HepG2 (cell line): Measurements from ENCODE around the gene CUL4A. TPM values are rescaled to one million over a fixed set of nuclear protein-coding genes. Genes with fewer than 3 reads are reported as not detected.

Source experiments
- ARHGAP35 ChIP-seq: sonication (generic); formaldehyde crosslinking; IDR thresholded peaks from 2 replicates; pipeline ENCODE4 v1.9.0; 2022; ENCODE audit warnings: mild to moderate bottlenecking, inconsistent platforms, moderate library complexity, missing genetic modification reagents, borderline replicate concordance
- ATF4 ChIP-seq, 2 experiments: fragments of 450-650 bp in 1 of 2; sonication (generic) in 1 of 2; formaldehyde crosslinking; IDR thresholded peaks; 2 replicates each; pipeline versions ENCODE4 v1.5.0 to v1.8.0; 2020 to 2022; ENCODE audit warnings: mild to moderate bottlenecking in 1 of 2, missing genetic modification reagents in 1 of 2
- CREB3 ChIP-seq: sonication (generic); formaldehyde crosslinking; IDR thresholded peaks from 2 replicates; pipeline ENCODE4 v1.5.0; 2020; ENCODE audit warnings: missing genetic modification reagents
- HNF4G ChIP-seq, 2 experiments: sonication (generic) in 1 of 2; formaldehyde crosslinking in 1 of 2; IDR thresholded peaks; 2 replicates each; pipeline versions ENCODE4 v1.4.0 to v1.6.1; 2011 to 2020; ENCODE audit warnings: borderline replicate concordance in 2 of 2, low read depth in 2 of 2, mild to moderate bottlenecking in 2 of 2, low read length in 1 of 2, missing genetic modification reagents in 1 of 2, moderate library complexity in 1 of 2
- KAT8 ChIP-seq: IDR thresholded peaks from 2 replicates; pipeline ENCODE4 v1.6.1; 2016; ENCODE audit warnings: missing genetic modification reagents, missing compliant biosample characterization
- MYNN ChIP-seq: sonication (generic); formaldehyde crosslinking; IDR thresholded peaks from 2 replicates; pipeline ENCODE4 v1.4.0; 2020; ENCODE audit warnings: mild to moderate bottlenecking, low read depth, missing genetic modification reagents
- PAXIP1 ChIP-seq: sonication (generic); formaldehyde crosslinking; conservative IDR thresholded peaks from 2 replicates; pipeline ENCODE4 v1.4.0; 2020; ENCODE audit warnings: mild to moderate bottlenecking, missing genetic modification reagents, moderate library complexity
- RERE ChIP-seq: IDR thresholded peaks from 2 replicates; pipeline ENCODE4 v1.6.1; 2016; ENCODE audit warnings: low read depth, missing genetic modification reagents, missing compliant biosample characterization
- ZNF280B ChIP-seq: sonication (generic); formaldehyde crosslinking; IDR thresholded peaks from 2 replicates; pipeline ENCODE4 v1.5.0; 2020; ENCODE audit warnings: missing genetic modification reagents, mild to moderate bottlenecking, borderline replicate concordance
- ZNF512 ChIP-seq: sonication (generic); formaldehyde crosslinking; IDR thresholded peaks from 2 replicates; pipeline ENCODE4 v1.4.0; 2020; ENCODE audit warnings: mild to moderate bottlenecking, missing genetic modification reagents
- ZNF530 ChIP-seq: sonication (generic); formaldehyde crosslinking; IDR thresholded peaks from 2 replicates; pipeline ENCODE4 v1.5.0; 2020; ENCODE audit warnings: low read depth, mild to moderate bottlenecking, missing genetic modification reagents
- ZNF552 ChIP-seq: sonication (generic); formaldehyde crosslinking; IDR thresholded peaks from 2 replicates; pipeline ENCODE4 v1.9.0; 2022; ENCODE audit warnings: missing genetic modification reagents, mild to moderate bottlenecking, borderline replicate concordance
- polyA plus RNA-seq, 8 experiments: library from polyadenylated mRNA; depleted of rRNA in 3 of 8; stranded (reverse) in 7 of 8; unstranded in 1 of 8; fragments of >200 nt; fragmentation: Illumina TruSeq in 4 of 8; extraction: Trizol in 4 of 8; gene quantifications; 2 replicates each; pipeline versions ENCODE4 v1.2.1 to v1.2.3, GENCODE V29; 2011 to 2016; ENCODE audit warnings: low read depth in 4 of 8, missing spikeins in 1 of 8, mixed read lengths in 1 of 8; ENCODE audit not compliant: insufficient read depth in 1 of 8
- total RNA-seq, 5 experiments: library from RNA; depleted of rRNA; stranded (reverse); fragments of >200 nt; fragmentation: Illumina TruSeq; extraction: Trizol; gene quantifications; 2 replicates each; pipeline ENCODE4 v1.2.3, GENCODE V29; 2016; ENCODE audit warnings: low read depth in 1 of 5

Gene CUL4A
- total and polyA plus RNA-seq, 2 of the 13 experiments (the other 11 are each of a cell fraction or from before 2014, with no cell fraction given): 51.2 to 75.3 TPM

- TF ChIP-seq ARHGAP35 (CRISPR knock-in tag): peak; percentile 88
- TF ChIP-seq KAT8: no peak; the same call in 1 of the 2 replicates
- no peak for TF ChIP-seq CREB3 (CRISPR knock-in tag)
- TF ChIP-seq MYNN (CRISPR knock-in tag): 0 out of 2 replicates have a peak, but pooled peaks have one; percentile 41
- no peak for TF ChIP-seq HNF4G (IDR thresholded peaks at IDR 0.05; ENCODE audit: borderline replicate concordance, low read depth, low read length)
- no peak for TF ChIP-seq HNF4G (CRISPR knock-in tag; IDR thresholded peaks at IDR 0.05; ENCODE audit: borderline replicate concordance, low read depth)
- no peak for TF ChIP-seq RERE
- TF ChIP-seq ATF4 (CRISPR knock-in tag; IDR thresholded peaks at IDR 0.05): peak in 1 of 2 experiments; percentile 43; a peak in 2 of 4 replicates
- TF ChIP-seq ZNF530 (CRISPR knock-in tag): no peak
- TF ChIP-seq ZNF512 (CRISPR knock-in tag): no peak
- TF ChIP-seq ZNF552 (CRISPR knock-in tag): no peak
- peak; percentile 81; the same call in 1 of the 2 replicates for TF ChIP-seq ZNF280B (CRISPR knock-in tag)
- no peak for TF ChIP-seq PAXIP1 (CRISPR knock-in tag)
These were observed 477 bp downstream of the CUL4A start (continued) for GRCh38 chr13:113209759-113210421.
